ENCODE results near the gene DPYSL3. TPM values are rescaled to one million over a fixed set of nuclear protein-coding genes. Genes with fewer than 3 reads are reported as not detected.

The DPYSL3 gene
- polyA plus RNA-seq, 1 of the 3 experiments (the other 2 are of a cell fraction), result 123 TPM

DNA sequence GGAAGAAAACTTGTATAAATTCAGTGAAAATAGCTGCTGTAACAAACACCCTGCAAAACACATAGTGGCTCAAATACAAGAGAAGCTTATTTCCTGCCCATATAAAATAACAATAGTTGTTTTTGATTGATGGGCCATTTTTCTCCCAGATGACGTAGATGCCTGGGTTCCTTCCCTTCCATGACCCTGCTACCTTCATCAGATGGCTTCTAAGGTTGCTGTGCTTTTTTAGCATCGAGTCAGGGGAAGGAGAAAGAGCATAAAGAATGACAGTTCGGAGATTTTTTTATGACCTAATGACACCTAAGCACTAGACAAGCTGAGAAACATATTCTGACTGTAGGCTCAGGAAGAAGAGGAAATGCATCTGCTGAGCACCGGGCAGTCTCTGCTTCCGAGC, 34.7 kb upstream of the DPYSL3 start:
- 0 out of 2 replicates have a peak, but pooled peaks cover 2% of the 10 kb centered on the region for H3K9me3 ChIP-seq
- no peaks in the 10 kb centered on the region for H4K20me1 ChIP-seq (ENCODE audit: insufficient read depth)
- no peaks in the 10 kb centered on the region for H3K27me3 ChIP-seq (ENCODE audit: insufficient read depth)
- no peak overlapping the region for H3K9ac ChIP-seq
- ChIA-PET CTCF (interaction anchor here (1.1 kb wide), 1 partner anchor 22 kb away, joined by 3 read pairs; no protein-coding TSS in a partner anchor), POLR2A (no interaction called here)
- H3K4me2 ChIP-seq, result no peak overlapping the region
- DNase-seq, result no peak
- H3K4me3 ChIP-seq (ENCODE audit: low read depth in 2 of 2, low read length in 1 of 2), result no peak overlapping the region
- H3K4me1 ChIP-seq (ENCODE audit: control insufficient read depth in 1 of 2, insufficient read depth in 2 of 2, low read depth in 1 of 2, low read length in 1 of 2), result no peaks in the 10 kb centered on the region
- H3K36me3 ChIP-seq (replicated peaks in 1 of 2; ENCODE audit: control insufficient read depth in 1 of 2, insufficient read depth in 2 of 2, low read length in 1 of 2), result no peaks in the 10 kb centered on the region
- H3K9me2 ChIP-seq, result no peaks in the 10 kb centered on the region; the same call in 1 of the 2 replicates
- peaks cover 11% of the 10 kb centered on the region for H3F3A ChIP-seq (replicated peaks; ENCODE audit: insufficient read depth)
- no peak overlapping the region for H2AFZ ChIP-seq (ENCODE audit: low read depth)
- H3K79me2 ChIP-seq (ENCODE audit: insufficient read depth), result no peaks in the 10 kb centered on the region
- no peak overlapping the region for H3K27ac ChIP-seq (ENCODE audit: low read depth in 2 of 2, low read length in 1 of 2)
- WGBS (ENCODE audit: low lambda C conversion rate), result 80% methylated on average over 5 of the region's 5 CpGs
- TF ChIP-seq JUND (IDR thresholded peaks at IDR 0.05) (no peak), NRF1 (IDR thresholded peaks at IDR 0.05; ENCODE audit: low read depth, low read length) (no peak), RFX5 (IDR thresholded peaks at IDR 0.05; ENCODE audit: low read length) (no peak), RCOR1 (IDR thresholded peaks at IDR 0.05; ENCODE audit: low read length) (no peak), TCF12 (IDR thresholded peaks at IDR 0.05) (no peak), MXI1 (IDR thresholded peaks at IDR 0.05; ENCODE audit: low read depth, low read length) (no peak), YY1 (IDR thresholded peaks at IDR 0.05; ENCODE audit: low read depth) (no peak), EP300 (IDR thresholded peaks at IDR 0.05; ENCODE audit: borderline replicate concordance in 1 of 2, low read depth in 1 of 2, low read length in 1 of 2) (no peak), SMC3 (IDR thresholded peaks at IDR 0.05; ENCODE audit: low read depth, low read length) (no peak), EZH2phosphoT487 (IDR thresholded peaks at IDR 0.05; ENCODE audit: borderline replicate concordance, low read depth) (no peak), TEAD4 (IDR thresholded peaks at IDR 0.05; ENCODE audit: borderline replicate concordance, insufficient read depth) (no peak), FOSL2 (IDR thresholded peaks at IDR 0.05; ENCODE audit: borderline replicate concordance, low read depth) (no peak)
- TF ChIP-seq, protein P1, sequence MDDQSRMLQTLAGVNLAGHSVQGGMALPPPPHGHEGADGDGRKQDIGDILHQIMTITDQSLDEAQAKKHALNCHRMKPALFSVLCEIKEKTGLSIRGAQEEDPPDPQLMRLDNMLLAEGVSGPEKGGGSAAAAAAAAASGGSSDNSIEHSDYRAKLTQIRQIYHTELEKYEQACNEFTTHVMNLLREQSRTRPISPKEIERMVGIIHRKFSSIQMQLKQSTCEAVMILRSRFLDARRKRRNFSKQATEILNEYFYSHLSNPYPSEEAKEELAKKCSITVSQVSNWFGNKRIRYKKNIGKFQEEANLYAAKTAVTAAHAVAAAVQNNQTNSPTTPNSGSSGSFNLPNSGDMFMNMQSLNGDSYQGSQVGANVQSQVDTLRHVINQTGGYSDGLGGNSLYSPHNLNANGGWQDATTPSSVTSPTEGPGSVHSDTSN (IDR thresholded peaks at IDR 0.05), result no peak
- TF ChIP-seq, protein P2, sequence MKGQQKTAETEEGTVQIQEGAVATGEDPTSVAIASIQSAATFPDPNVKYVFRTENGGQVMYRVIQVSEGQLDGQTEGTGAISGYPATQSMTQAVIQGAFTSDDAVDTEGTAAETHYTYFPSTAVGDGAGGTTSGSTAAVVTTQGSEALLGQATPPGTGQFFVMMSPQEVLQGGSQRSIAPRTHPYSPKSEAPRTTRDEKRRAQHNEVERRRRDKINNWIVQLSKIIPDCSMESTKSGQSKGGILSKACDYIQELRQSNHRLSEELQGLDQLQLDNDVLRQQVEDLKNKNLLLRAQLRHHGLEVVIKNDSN (IDR thresholded peaks at IDR 0.05; ENCODE audit: borderline replicate concordance, low read depth), result no peak
- TF ChIP-seq, protein P3, sequence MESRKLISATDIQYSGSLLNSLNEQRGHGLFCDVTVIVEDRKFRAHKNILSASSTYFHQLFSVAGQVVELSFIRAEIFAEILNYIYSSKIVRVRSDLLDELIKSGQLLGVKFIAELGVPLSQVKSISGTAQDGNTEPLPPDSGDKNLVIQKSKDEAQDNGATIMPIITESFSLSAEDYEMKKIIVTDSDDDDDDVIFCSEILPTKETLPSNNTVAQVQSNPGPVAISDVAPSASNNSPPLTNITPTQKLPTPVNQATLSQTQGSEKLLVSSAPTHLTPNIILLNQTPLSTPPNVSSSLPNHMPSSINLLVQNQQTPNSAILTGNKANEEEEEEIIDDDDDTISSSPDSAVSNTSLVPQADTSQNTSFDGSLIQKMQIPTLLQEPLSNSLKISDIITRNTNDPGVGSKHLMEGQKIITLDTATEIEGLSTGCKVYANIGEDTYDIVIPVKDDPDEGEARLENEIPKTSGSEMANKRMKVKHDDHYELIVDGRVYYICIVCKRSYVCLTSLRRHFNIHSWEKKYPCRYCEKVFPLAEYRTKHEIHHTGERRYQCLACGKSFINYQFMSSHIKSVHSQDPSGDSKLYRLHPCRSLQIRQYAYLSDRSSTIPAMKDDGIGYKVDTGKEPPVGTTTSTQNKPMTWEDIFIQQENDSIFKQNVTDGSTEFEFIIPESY (IDR thresholded peaks at IDR 0.05; ENCODE audit: borderline replicate concordance, low read depth), result no peak
- TF ChIP-seq, protein P4, sequence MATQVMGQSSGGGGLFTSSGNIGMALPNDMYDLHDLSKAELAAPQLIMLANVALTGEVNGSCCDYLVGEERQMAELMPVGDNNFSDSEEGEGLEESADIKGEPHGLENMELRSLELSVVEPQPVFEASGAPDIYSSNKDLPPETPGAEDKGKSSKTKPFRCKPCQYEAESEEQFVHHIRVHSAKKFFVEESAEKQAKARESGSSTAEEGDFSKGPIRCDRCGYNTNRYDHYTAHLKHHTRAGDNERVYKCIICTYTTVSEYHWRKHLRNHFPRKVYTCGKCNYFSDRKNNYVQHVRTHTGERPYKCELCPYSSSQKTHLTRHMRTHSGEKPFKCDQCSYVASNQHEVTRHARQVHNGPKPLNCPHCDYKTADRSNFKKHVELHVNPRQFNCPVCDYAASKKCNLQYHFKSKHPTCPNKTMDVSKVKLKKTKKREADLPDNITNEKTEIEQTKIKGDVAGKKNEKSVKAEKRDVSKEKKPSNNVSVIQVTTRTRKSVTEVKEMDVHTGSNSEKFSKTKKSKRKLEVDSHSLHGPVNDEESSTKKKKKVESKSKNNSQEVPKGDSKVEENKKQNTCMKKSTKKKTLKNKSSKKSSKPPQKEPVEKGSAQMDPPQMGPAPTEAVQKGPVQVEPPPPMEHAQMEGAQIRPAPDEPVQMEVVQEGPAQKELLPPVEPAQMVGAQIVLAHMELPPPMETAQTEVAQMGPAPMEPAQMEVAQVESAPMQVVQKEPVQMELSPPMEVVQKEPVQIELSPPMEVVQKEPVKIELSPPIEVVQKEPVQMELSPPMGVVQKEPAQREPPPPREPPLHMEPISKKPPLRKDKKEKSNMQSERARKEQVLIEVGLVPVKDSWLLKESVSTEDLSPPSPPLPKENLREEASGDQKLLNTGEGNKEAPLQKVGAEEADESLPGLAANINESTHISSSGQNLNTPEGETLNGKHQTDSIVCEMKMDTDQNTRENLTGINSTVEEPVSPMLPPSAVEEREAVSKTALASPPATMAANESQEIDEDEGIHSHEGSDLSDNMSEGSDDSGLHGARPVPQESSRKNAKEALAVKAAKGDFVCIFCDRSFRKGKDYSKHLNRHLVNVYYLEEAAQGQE (IDR thresholded peaks at IDR 0.05; ENCODE audit: low read depth, low read length), result no peak
- TF ChIP-seq, protein P5, sequence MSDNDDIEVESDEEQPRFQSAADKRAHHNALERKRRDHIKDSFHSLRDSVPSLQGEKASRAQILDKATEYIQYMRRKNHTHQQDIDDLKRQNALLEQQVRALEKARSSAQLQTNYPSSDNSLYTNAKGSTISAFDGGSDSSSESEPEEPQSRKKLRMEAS (IDR thresholded peaks at IDR 0.05; ENCODE audit: low read depth), result no peak
- TF ChIP-seq, protein P6, sequence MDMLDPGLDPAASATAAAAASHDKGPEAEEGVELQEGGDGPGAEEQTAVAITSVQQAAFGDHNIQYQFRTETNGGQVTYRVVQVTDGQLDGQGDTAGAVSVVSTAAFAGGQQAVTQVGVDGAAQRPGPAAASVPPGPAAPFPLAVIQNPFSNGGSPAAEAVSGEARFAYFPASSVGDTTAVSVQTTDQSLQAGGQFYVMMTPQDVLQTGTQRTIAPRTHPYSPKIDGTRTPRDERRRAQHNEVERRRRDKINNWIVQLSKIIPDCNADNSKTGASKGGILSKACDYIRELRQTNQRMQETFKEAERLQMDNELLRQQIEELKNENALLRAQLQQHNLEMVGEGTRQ (IDR thresholded peaks at IDR 0.05; ENCODE audit: borderline replicate concordance, low read depth, low read length), result no peak

Data from SK-N-SH (cell line).